ENCODE data around the gene GCDH.

DNA sequence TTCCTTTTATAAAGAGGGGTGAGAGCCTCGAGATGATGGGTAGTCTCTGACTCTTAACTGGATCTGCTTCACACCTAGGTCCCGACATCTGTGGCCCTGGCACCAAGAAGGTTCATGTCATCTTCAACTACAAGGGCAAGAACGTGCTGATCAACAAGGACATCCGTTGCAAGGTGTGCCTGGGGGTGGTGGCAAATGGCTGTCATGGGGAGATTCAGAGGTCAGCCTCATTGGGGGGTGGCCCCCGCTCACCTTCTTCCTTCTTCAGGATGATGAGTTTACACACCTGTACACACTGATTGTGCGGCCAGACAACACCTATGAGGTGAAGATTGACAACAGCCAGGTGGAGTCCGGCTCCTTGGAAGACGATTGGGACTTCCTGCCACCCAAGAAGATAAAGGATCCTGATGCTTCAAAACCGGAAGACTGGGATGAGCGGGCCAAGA is 49.0 kb downstream of the GCDH start:
- TF ChIP-seq, protein P1, sequence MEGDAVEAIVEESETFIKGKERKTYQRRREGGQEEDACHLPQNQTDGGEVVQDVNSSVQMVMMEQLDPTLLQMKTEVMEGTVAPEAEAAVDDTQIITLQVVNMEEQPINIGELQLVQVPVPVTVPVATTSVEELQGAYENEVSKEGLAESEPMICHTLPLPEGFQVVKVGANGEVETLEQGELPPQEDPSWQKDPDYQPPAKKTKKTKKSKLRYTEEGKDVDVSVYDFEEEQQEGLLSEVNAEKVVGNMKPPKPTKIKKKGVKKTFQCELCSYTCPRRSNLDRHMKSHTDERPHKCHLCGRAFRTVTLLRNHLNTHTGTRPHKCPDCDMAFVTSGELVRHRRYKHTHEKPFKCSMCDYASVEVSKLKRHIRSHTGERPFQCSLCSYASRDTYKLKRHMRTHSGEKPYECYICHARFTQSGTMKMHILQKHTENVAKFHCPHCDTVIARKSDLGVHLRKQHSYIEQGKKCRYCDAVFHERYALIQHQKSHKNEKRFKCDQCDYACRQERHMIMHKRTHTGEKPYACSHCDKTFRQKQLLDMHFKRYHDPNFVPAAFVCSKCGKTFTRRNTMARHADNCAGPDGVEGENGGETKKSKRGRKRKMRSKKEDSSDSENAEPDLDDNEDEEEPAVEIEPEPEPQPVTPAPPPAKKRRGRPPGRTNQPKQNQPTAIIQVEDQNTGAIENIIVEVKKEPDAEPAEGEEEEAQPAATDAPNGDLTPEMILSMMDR (IDR thresholded peaks at IDR 0.05; ENCODE audit: low read depth, low read length) = no peak
- no peak for TF ChIP-seq EZH2phosphoT487 (IDR thresholded peaks at IDR 0.05; ENCODE audit: low read depth)

Measured in OCI-LY3 (cell line).